Upper lobe of left lung (tissue), 6 donors: Measurements from ENCODE around the gene LTO1. TPM values are rescaled to one million over a fixed set of nuclear protein-coding genes. Genes with fewer than 3 reads are reported as not detected.

ENCODE experiments used
- ATAC-seq, 2 donors: fragments of 200-7000 bp; cut with Tn5 transposase; one replicate each; pipeline ENCODE4 v1.9.1; 2022; ENCODE audit warnings: mild to moderate bottlenecking in 2 of 2, moderate library complexity in 2 of 2; ENCODE audit not compliant: low FRiP score in 2 of 2
- DNase-seq, 2 donors: peaks; one replicate each; pipeline ENCODE4 v3.0.0-alpha.2; 2019 to 2020
- H3K27ac ChIP-seq, 4 donors: fragments of 200-600 bp; sonication (generic); one replicate each; pipeline ENCODE4 v1.5.1; 2016 to 2019
- H3K27me3 ChIP-seq, 4 donors: fragments of 200-600 bp; sonication (generic); one replicate each; pipeline ENCODE4 v1.5.1; 2017 to 2019
- H3K36me3 ChIP-seq, 4 donors: fragments of 200-600 bp; sonication (generic); one replicate each; pipeline ENCODE4 v1.5.1; 2016 to 2019
- H3K4me1 ChIP-seq, 4 donors: fragments of 200-600 bp; sonication (generic); one replicate each; pipeline ENCODE4 v1.5.1; 2018 to 2019
- H3K4me3 ChIP-seq, 4 donors: fragments of 200-600 bp; sonication (generic); one replicate each; pipeline ENCODE4 v1.5.1; 2017 to 2019; ENCODE audit warnings: mild to moderate bottlenecking in 2 of 4, moderate library complexity in 1 of 4
- H3K9me3 ChIP-seq, 4 donors: fragments of 200-600 bp; sonication (generic); one replicate each; pipeline ENCODE4 v1.5.1; 2018 to 2019
- CTCF ChIP-seq, 6 experiments: fragments of 450-650 bp in 4 of 6; fragments of 200-600 bp in 2 of 6; sonication (generic) in 2 of 6; IDR thresholded peaks; one replicate each; pipeline ENCODE4 v1.5.1; 2016 to 2019; ENCODE audit warnings: antibody characterized with exemption in 6 of 6
- EP300 ChIP-seq, 4 donors: sonication (generic); formaldehyde crosslinking; IDR thresholded peaks; one replicate each; pipeline ENCODE4 v1.5.1; 2017; ENCODE audit warnings: antibody characterized with exemption in 4 of 4, control low read depth in 2 of 4
- POLR2A ChIP-seq, 4 donors: fragments of 450-650 bp; IDR thresholded peaks; one replicate each; pipeline ENCODE4 v1.5.1; 2016 to 2017; ENCODE audit warnings: antibody characterized with exemption in 4 of 4, mild to moderate bottlenecking in 2 of 4
- POLR2AphosphoS5 ChIP-seq, 2 donors: sonication (generic); formaldehyde crosslinking; IDR thresholded peaks; one replicate each; pipeline ENCODE4 v1.5.1; 2017; ENCODE audit warnings: antibody characterized with exemption in 2 of 2
- WGBS, 2 donors: methylation state at CpG; one replicate each; pipeline ENCODE4 v1.1.5; 2017 to 2018; 5-methylcytosine and 5-hydroxymethylcytosine counted together
- total RNA-seq, 6 donors: library from RNA; depleted of rRNA in 4 of 6; stranded (reverse); fragments of >200 nt in 4 of 6; gene quantifications; one replicate each; pipeline versions ENCODE4 v1.1.0 to v1.2.1, GENCODE V29; 2016 to 2021
- donor health status: DM: no; HTN: no; CAD: no; lungs with moderate emphysema.
- donor health status: DM: no; HTN: yes; CAD: no; lungs with severe emphysema.

Gene LTO1
- total RNA-seq, 6 donors from 2014 or later: 18.5 to 68.1 (median 28.3) TPM

- no peak for TF ChIP-seq CTCF (IDR thresholded peaks at IDR 0.05)
- no peak for ATAC-seq
- H3K36me3 ChIP-seq: peaks cover 0 to 31% (median 17%) of the 10 kb centered on the region in 4 donors
- H3K27ac ChIP-seq: no peak overlapping the region
- no peaks in the 10 kb centered on the region for H3K27me3 ChIP-seq
- no peak overlapping the region for H3K4me3 ChIP-seq
- WGBS, 2 donors: 96% methylated on average over 11 to 12 of the region's 12 CpGs
- H3K9me3 ChIP-seq: no peaks in the 10 kb centered on the region
- peak in 1 of 2 donors; percentile 68 for DNase-seq
- H3K4me1 ChIP-seq: peaks cover 0 to 4% (median 2%) of the 10 kb centered on the region in 4 donors
Observed at GRCh38 chr11:69659591-69659990, 15.6 kb downstream of the LTO1 start.

- DNase-seq (peak in 1 of 2 donors; percentile 52), ATAC-seq (no peak)
- 85 to 87% methylated on average over 14 to 18 of the region's 18 CpGs for WGBS, 2 donors
- peaks cover 0 to 31% (median 17%) of the 10 kb centered on the region in 4 donors for H3K36me3 ChIP-seq
- H3K27me3 ChIP-seq: no peaks in the 10 kb centered on the region
- H3K27ac ChIP-seq: no peak overlapping the region
- TF ChIP-seq EP300 (IDR thresholded peaks at IDR 0.05) (no peak), CTCF (IDR thresholded peaks at IDR 0.05) (no peak), POLR2A (IDR thresholded peaks at IDR 0.05) (no peak), POLR2AphosphoS5 (IDR thresholded peaks at IDR 0.05) (no peak)
- no peak overlapping the region for H3K4me3 ChIP-seq
- no peaks in the 10 kb centered on the region for H3K9me3 ChIP-seq
- H3K4me1 ChIP-seq: peaks cover 0 to 10% (median 2%) of the 10 kb centered on the region in 4 donors
Observed at GRCh38 chr11:69658626-69659450, 16.3 kb downstream of the LTO1 start.

GRCh38 chr11:69657911-69658625 is 17.1 kb downstream of the LTO1 start:
- DNase-seq: peak in 1 of 2 donors; percentile 84

GRCh38 chr11:69657456-69657910 is 17.7 kb downstream of the LTO1 start:
- peak in 1 of 2 donors; percentile 59 for DNase-seq

More at GRCh38 chr11:69657911-69658625, 17.1 kb downstream of the LTO1 start:
- TF ChIP-seq CTCF (IDR thresholded peaks at IDR 0.05) (no peak), EP300 (IDR thresholded peaks at IDR 0.05) (no peak), POLR2A (IDR thresholded peaks at IDR 0.05) (no peak), POLR2AphosphoS5 (IDR thresholded peaks at IDR 0.05) (no peak)
- WGBS, 2 donors: 53 to 73% methylated on average over 16 to 22 of the region's 27 CpGs
- peaks cover 0 to 10% (median 2%) of the 10 kb centered on the region in 4 donors for H3K4me1 ChIP-seq
- H3K27me3 ChIP-seq: no peaks in the 10 kb centered on the region
- no peak overlapping the region for H3K4me3 ChIP-seq
- no peaks in the 10 kb centered on the region for H3K9me3 ChIP-seq
- H3K36me3 ChIP-seq: peaks cover 0 to 25% (median 18%) of the 10 kb centered on the region in 4 donors
- ATAC-seq: peak in 1 of 2 donors; percentile 18
- no peak overlapping the region for H3K27ac ChIP-seq

More at GRCh38 chr11:69657456-69657910, 17.7 kb downstream of the LTO1 start:
- ATAC-seq: no peak
- WGBS, 2 donors: 92 to 96% methylated on average over 14 of the region's 14 CpGs
- Histone ChIP-seq H3K27ac (no peak overlapping the region), H3K27me3 (no peaks in the 10 kb centered on the region), H3K9me3 (no peaks in the 10 kb centered on the region), H3K4me1 (peaks cover 0 to 10% (median 2%) of the 10 kb centered on the region in 4 donors), H3K4me3 (no peak overlapping the region), H3K36me3 (peaks cover 0 to 26% (median 18%) of the 10 kb centered on the region in 4 donors)
- no peak for TF ChIP-seq CTCF (IDR thresholded peaks at IDR 0.05)
